GM21529 (cell line): ENCODE data around the gene F8.
"Not testable (repeated sequence)": the region's sequence is repeated elsewhere in the genome, so short reads cannot be mapped to it uniquely, and the experiment has no call there.

Experiments used
- ATAC-seq: cut with Tn5 transposase; IDR thresholded peaks from one replicate; pipeline ENCODE4 v1.9.1; 2021; ENCODE audit not compliant: unreplicated experiment

F8 gene

DNA sequence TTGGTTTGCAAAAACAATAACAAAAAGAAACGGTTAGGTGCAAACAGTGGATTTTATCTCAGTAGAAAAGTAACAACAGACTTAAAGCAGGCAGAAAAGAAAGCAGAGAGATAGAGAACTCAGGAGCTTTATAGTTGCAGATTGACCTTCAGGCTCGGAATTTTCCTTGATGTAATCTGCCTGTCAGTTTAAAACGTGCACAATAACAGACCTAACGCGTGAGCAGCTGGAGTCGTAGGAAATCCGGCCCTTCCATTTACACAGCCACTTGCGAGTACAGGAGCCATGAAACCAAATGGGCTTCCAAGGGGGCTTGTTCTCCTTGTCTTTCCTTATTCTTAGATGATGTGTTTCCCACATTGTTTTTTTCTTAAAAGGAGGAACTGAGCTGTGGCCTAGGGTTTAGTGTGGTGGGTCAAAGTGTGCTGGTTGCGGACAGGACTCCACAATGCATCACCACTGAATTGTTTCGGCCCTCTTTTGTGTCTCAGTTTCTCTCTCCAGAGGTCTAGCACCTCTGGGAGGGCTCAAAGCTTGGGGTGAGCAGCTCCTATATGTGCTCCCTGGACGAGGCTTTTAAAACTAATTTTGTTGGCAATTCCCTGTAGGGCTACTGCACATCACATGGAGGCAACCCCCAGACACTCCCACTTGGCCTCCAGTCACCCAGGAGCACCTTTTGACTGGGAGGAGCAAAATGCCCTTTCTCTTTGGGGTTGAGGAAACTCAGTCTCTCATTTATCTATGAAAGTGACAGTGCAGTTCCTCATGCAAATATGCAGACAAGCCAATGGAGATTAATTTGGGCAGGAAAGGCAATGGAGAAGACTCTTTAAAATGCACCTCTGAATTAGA is 203.4 kb downstream of the F8 start:
- ATAC-seq = no peak

DNA sequence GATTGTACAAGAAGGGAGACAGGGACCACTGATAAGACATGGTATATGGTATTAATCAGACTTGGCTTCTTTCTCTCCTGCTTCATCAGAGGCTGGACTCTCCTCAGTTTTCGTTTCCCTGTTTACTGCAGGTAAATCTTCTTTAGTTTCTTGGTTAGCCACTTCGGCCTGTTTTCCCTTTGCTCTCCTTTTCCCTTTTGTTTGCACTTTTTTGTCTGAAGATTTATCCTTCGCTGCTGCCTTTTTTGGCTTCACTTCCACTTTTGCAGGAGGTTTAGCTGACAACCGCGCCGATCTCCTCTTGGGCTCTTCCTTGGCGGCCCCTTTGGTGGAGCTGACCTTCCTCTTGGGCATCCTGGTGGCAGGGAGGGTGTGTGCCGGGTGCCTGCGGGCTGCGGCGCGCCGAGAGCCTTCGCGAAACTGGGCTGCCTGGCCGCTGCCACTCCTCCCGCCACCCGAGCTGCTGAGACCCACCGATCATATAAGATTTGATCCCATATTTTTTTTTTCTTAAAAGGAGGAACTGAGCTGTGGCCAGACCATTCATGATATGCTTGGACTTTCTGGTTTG is 205.4 kb downstream of the F8 start:
- not testable (repeated sequence) for ATAC-seq

DNA sequence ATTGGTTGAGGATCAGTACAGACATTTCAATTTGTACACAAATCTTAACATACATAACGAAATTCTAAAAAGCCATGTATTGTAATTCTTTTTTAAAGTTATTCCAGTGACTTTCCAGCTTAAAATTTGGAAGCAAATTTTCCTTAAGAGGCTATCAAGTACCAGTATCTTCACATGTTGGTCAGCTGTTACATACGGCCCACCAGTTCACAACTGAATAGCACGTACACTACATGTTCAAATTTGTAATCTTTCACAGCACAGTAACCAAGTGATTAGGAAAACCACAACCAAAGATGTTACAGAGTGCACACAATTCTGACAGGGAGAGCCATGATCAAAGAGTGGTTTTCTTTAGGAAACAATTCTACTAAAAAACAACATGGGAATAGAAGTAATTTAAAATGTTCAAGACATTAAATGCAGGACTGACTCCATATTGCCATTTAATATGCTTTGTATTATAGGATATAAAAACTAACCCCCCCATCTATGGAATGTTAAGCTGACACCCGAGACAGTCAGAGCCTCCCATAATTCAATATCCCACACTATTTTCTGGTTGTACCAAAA is 206.1 kb downstream of the F8 start:
- ATAC-seq = not testable (repeated sequence)

DNA sequence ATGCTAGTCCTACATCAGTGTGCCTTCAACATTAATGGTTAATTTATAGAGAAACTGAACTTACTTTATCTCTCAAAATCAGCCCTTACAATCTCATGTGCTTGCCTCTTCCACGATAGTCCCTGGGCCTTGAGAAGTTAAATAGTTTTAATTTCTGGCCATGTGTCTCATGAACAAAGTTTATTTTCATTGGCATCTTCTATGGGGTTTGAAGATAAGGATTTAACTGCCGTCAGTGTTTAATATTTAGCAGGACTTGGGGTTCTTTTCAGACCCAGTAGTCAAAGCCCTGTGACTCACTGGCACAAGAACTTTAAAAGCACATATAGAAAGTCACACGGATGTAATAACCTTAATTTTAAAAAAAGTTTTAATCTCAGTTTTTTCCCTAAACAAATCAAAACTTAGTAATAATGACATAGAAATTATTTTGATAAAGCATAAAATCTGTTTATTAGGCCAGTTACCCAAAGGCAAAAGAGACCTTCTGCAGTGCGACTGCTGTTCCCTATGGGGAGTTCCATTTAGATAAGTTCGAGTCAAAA is 207.2 kb downstream of the F8 start:
- ATAC-seq = no peak

DNA sequence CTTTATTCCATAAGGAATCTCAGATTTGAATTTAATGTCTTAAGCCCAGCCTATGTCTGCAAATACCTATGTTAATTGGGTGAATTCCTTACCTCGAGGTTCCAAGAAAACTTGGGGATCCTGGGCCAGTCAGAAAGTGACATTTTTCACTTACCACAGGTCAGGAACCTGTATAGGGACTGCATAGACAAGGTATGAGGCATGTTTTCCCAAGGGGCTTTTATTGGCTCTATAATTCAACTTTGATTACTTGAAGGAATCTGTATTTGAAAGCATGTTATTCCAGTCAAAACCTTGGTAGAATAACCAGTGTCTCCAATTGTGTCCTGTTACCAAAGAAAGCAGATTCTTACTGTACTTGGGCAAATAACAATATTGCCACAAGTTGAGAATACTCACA is 208.7 kb downstream of the F8 start:
- ATAC-seq = no peak

DNA sequence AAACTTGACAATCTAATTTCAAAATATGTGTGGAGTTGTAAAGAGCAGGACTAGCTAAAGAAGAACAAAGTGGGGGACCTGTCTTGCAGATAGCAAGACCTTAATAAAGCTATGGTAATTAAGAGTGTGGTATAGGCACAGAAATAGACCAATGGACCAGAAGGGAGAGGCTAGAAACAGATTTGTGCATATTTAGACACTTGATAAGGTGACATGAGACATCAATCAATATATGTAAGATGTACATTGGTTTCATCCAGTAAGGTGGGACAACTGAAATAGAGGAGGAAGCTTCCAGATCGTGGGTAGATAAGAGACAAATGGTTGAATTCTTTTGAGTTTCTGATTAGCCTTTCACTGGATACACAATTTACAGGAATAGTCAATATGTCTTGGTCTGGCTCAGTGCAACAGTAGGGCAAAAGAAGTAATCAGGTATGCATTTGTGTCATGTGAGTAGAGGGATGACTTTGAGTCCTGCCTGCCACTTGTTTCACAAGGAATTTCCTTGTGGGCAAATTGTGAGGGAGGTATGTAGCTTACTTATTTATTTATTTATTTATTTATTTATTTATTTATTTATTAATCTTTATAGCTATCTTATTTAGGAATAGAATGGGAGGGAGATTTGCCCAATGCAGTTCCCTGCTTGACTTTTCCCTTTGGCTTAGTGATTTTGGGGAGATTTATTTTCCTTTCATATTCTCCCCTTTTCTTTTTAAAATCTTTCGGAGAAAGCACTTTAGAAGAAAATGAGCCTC is 210.0 kb downstream of the F8 start:
- ATAC-seq = no peak

DNA sequence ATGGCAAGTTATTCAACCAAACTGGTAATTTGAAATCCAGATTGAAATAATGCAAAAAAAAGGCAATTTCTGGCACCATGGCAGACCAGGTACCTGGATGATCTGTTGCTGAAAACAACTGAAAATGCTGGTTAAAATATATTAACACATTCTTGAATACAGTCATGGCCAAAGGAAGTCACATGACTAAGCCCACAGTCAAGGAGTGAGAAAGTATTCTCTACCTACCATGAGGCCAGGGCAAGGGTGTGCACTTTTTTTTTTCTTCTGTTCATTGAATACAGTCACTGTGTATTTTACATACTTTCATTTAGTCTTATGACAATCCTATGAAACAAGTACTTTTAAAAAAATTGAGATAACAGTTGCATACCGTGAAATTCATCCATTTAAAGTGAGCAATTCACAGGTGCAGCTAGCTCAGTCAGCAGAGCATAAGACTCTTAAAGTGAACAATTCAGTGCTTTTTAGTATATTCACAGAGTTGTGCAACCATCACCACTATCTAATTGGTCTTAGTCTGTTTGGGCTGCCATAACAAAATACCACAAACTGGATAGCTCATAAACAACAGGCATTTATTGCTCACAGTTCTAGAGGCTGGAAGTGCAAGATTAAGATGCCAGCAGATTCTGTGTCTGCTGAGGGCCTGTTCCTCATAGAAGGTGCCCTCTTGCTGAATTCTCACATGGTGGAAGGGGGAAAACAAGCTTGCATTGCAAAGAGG is 212.4 kb downstream of the F8 start:
- no peak for ATAC-seq

DNA sequence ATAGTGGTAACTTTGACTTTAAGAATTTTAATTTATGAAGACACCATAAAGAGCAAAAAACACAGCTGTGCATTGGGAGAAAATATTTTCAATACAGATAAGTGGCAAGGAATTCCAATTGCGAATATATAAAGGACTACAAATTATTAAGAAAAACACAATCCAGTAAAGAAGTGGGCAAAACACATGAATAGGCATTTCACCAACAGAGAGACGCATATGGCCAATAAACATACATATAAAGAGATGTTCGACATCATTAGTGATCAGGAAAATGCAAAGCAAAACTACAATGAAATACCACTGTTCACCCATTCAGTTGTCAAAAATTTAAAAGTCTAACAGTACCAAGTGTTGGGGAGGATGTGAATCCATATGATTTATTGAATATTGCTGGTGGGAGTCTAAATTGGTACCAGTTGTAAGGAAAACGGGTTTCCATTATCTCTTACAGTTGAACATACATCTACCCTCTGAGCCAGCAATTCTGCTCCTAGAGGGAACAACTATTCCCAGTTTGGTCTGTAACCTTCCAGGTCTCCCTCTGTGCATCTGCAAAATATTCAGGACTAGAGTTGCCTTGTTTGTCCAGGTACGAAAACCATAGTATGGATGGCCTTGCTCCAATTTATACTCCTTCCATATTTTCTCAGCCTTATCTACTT is 215.6 kb downstream of the F8 start:
- no peak for ATAC-seq

DNA sequence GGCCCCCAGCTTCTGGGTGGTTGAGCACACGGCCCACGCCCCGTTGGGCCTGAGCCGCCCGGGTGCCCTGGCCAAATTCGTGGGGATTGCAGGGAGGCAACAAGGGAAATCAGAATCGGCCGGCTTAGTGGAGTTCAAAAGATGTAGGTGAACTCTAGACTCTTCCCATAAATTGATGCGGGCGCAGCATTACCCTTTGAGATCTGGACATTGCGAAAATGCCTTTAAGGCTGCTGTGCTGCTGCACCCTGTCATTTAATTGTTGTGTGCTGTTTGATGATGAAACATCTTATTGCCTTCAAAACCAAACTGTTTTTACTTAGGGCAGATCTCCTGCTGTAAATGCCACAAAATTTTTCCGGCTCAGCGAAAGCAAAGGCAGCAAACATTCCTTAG is 216.8 kb downstream of the F8 start:
- ATAC-seq = peak; percentile 28

DNA sequence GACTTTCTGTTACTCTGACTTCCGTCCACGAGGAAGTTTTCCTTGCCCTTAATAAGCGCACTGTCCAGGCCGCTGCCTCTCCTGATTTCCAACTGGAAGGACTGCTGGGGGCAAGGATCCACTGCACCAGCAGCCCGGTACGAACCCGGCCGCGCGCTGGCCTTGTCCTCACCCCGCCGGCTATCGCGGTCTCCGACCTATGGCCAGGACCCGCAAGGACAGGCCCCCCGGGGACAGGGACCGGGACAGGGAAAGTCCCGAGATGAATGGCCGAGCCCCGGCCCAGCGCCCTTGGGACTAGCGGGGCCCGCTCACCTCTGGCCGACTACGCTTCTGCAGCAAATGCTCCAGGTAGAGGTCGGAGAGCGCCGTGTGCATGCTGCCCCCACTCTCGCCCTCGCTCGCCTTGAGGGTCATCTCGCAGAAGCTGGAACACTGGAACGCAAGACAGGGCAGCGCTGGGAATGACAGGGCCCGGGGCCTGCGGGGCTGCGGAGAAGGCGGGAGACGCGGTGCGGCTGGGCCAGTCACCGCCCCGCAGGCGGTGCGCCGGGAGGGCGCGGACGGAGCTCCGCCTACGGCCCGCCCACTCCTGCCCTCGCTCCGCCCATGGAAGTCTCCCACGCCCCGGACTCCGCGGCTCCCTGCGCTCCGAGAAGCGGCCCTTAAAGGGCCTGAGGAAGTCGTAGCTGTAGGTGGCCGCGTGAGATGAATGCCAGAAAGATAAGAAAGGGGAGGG is 217.4 kb downstream of the F8 start, which contains the start of gene MPP1:
Gene MPP1, minus strand, starts transcription at position 529 of the 739 bp plus-strand sequence. Its CDS starts 112 bp downstream, at position 417.
- ATAC-seq = peak; percentile 93

DNA sequence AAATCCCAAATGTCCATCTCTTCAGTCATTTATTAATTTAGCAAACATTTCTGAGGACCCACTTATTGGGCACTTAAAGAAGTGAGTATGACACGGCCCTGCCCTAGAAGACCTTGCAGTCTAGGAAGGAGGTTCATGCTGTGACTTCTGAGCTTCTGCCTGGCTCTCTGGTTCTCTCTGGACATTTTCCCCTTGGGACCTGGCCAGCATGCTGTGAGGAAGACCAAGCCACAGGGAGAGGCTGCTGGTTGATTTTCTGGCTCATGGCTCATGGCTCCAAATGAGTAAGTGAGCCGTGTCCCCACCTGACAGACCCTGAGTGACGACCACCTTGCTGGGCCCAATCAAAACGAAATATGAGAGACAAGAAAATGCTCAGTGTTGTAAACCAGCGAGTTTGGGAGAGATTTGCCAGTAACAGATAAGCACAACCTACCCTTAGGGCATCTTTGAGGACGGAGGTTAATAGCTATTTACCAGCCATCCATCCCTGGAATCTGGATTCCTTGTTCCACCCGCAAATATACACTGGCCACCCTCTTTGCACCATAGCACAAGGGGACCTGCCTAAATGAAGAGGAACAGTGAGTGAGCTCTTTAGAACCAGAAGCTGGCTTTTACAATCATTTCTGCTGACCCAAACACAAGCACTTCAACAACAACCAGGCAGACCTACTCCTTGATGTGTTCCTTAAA is 218.1 kb downstream of the F8 start:
- no peak for ATAC-seq

DNA sequence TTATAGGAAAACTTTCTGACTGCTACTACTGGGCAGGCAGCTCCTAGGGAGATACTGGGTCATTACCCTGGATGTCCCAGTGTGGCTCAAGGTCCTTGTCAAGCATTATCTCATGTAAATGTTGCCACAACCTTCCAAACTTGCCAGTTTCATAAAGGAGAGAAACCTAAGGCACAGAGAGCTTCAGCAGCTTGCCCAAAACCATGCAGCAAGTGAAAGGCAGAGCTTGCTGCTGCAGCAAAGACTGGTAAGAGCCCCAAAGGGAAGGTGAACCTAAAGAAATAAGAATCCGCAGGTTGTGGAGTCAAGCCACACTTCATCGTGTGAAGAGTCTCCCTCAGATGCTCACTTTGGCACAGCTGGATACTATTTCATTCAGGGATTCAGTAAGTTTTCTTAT is 219.6 kb downstream of the F8 start:
- no peak for ATAC-seq

DNA sequence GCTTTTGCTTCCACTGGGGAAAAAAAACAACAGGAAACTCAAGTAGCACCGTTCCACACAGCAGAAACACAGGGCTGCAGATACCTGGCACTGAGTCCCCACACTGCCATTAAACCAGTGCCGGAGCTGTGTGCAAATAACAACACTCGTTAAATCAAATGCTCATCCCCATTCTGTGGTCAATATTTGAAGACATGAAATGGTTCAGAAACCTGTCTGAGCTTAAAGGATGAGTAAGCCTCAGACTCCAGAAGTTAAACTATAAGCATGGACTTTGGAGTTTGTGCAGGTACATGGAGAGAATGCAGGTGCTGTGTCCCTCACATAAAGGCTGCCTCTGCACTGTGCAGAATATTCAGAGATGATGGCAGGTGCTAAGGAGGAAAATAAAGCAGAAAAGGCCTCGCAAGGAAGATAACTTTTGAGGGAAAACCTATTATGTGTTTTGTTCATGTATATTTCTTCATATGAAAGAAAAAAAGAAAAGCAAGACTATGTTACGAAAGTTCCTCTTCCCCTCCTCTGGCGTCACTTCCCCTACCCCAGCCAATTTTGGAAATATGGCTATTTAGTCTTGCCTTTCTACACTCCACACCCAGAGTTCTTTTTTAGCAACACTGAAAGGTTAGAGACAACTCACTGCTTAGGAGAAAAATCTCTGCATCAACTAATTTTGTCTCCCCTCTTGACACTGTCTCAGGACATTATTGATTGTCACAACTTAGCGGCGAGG is 221.9 kb downstream of the F8 start:
- ATAC-seq = no peak

DNA sequence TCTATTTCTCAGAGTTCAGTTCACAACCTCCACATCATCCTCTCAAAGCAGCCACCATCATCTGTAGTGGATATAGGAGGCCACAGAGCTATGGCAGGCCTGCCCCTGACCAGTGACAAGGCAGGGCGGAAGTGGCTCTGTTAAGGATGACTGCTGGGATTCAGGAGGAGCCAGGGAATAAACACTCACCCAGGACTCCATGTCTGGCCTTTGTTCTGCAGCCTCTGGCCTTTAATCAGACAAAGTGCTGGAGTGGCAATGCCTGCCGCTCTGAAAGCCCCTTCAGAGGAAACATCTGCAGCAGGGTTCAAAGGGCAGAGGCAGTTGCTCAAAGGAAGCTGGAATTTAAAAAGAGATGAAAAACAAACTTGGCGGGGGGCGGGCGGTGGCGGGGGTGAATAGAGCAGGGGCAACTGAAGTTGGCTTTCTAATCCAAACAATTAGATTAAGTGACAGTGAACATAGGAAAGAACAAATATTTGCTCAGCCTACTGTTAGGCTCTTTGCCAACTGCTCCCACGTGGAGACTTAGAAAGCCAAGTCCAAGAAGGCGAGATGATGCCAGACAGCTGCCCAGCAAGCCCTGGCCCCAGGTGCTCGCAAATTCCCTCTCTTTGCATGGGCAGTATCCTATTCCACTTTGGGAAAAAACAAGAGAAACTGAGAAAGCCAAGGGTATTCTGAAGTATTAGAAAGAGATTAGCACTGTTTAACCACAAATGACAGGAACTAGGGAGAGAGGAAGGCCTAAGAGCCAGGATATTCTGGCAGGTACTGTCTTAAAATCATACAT is 222.8 kb downstream of the F8 start:
- ATAC-seq = no peak

DNA sequence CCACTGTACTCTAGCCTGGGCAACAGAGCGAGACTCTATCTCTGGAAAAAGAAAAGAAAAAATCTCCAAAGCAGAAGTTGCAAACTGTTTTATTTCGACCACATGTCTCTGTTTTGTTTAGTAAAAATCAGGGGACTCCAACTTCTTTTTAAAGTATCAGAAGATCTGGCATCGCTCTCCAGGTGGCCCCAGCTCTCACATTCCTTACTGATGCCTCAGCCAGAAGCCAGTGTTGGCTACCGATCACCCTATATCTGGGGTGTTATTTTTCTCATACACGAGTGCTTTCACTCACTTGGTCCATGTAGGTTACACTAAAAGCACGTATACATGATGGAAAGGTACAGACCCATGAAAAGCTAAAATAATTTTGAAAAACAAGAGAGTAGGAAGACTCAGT is 225.5 kb downstream of the F8 start:
- ATAC-seq = no peak

DNA sequence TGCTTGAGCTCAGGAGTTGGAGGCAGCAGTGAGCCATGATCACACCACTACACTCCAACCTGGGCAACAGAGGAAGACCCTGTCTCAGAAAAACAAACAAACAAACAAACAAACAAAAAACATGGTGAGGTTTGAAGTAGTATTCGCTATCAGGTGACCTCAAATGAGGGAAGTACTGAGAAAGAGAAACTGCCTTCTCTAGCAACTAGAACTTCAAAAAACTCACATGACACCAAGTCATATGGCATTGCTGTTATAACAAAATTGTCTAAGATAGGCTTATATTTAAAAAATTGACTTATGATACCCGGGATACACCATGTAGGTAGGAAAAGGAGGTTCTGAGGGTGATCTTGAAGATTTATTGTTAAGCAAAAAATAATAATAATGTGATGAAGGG is 227.5 kb downstream of the F8 start:
- ATAC-seq = no peak

DNA sequence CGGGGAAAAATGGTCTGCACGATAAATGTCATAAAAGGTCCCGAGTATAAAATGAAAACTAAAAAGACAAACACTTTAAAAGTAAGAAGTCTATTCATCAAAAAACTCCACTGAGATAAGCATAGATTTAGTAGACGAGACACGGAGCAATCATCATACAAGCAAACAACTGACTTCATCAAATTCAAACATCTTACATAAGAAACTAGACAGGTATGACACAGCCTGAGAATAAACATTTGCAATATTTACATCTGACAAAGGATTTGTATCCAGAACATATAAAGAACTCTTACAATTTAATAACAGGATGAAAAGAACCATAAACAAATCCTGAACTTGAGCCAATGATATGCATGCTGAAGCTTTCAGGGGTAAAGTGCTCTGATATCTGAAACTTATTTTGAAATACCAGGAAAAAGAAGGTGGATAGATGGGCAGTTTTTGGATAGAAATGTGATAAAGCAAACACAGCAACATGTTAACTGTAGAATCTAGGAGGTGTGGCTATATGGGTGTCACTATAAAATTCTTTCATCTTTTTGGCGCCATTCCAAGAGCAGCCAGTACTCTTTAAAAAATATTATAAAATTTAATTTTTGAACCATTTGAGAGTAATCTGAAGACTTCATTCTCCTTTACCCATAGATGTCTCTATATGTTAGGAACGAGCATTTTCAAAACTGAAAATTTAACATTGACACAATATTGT is 229.3 kb downstream of the F8 start:
- no peak for ATAC-seq
